HG02884 (cell line): ENCODE measurements around the gene RPL3.

Experiments used
- ATAC-seq: cut with Tn5 transposase; IDR thresholded peaks from one replicate; pipeline ENCODE4 v1.9.1; 2021; ENCODE audit warnings: mild to moderate bottlenecking, moderate library complexity; ENCODE audit not compliant: unreplicated experiment

RPL3 gene

DNA sequence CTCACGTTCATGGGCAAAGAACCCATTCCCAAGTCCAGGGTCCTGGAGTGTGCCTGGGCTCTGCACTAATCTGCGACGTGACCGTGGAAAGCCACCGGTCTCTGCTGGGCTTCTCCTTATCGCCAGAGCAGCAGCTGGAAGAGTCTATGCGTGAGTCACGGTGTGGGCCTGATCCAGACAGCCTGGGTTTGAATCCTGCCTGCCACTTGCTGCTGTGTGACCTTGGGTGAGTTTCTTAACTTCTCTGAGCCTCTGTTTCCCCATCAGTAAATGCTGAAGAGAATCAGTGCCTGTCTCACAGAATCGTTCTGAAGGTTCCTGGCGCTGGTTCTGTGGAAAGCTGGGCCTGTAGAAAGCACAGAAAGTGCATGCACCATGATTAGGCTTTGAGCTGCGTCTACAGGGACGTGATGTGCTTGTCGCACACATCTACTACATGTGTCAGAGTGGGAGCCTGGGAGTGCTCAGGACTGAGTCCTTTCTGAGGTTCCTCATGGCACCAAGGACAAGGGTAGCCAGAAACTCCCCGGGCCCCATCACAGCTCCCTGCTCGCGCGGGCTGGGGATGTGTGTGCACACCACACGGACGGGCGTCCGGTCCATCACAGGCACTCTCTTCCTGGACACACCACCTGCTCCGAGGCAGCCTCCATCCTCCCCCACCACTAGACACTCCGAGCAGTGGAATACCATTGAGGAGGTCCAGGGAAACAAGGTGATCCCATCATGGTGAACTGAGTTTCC lies 54.1 kb downstream of the RPL3 start:
- no peak for ATAC-seq

DNA sequence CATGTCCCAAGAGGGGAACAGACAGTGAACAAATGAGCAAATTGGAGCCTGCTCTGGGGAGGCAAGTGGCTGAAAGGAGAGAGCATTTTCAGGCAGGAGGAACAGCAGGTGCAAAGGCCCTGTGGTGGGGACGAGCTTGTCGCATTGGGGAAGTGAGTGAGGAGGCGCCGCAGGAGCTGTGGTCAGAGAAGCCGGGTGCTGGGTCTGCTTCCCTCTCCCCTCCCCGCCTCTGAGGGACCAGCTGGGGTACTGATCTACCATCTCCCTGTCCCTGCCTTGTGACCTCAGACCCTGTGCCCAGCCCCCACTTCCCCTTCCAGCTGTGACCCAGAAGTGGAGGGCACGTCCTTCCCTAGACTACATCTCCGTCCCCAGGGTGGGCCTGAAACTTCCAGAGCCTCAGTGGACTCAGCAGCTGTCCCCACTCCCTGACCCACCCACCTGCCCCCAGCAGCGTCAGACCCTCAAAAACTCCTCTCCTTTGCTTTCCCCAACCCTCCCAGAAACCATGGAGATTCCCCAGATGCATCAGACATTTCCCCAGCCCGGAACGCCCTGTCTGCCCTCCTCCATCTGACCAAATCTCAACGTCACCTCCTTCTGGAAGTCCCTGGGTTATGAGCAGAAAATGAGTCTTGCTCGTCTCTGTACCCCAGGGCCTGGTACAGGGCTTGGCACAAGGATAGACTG lies 54.9 kb downstream of the RPL3 start:
- no peak for ATAC-seq

DNA sequence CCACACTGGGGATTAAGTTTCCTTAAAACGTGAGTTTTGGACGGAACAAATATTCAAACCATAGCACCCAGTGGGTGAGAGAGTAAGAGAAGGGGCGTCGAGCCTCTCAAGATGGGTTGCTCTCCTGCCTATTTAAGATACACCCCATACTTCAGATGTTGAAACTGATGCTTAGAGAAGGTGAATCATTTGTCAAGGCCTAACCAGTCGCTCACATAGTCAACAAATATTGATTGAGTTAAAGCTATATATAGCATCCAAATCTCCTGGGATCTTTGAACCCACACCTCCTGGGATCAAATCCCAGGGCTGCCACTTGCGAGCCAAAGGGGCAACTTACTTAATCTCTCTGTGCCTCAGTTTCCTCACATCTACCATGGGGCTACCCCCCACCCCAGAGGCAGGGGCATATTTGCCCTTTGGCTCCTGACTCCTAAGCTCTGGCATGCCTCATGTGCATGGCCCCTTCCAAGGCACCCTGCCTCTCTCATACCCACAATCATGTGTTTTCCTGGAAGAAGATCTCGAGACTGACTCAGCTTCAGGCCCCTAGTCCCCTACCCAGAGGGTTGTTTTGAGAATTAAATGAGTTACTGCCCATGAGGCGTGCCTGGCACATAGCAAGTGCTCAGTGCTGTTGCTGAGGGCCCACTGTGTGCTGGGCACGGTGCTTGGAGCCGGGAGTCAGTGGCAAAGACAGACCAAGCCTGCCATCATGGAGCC lies 55.6 kb downstream of the RPL3 start:
- ATAC-seq: no peak
